ENCODE results near the gene NKX1-1.
"Not testable (repeated sequence)": the region's sequence is repeated elsewhere in the genome, so short reads cannot be mapped to it uniquely, and the experiment has no call there.

Gene NKX1-1

GRCh38 chr4:1403591-1404572, 2.4 kb downstream of the NKX1-1 start:
- no peak for DNase-seq

GRCh38 chr4:1403177-1403583, 3.1 kb downstream of the NKX1-1 start:
- no peak for DNase-seq

DNA sequence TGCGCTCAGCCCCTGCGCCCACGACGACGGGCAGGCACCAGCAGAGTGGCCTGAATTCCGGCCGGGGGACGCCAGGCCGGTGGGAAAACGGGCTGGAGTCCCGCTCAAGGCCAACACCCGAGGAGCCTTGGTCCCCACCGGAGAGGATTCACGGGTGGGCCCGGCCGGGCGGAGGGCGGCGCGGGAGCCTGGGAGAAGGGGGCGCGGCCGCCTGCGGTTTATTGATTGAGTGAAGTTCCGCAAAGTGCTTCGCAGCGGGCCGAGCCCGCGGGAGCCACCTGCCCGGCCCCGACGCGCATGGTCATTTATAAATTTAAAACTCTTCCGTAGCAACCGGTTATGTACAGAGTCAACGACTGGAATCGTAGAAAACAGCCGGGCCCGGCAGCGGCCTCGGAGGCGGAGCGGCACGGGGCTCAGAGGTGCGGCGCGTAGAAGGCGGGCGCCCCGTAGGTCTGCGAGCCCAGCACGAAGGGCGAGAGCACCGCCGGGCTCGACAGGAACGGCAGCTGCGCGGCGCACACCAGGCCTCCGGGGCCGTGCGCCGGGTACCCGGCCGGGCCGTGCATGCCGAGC, 3.6 kb downstream of the NKX1-1 start:
- DNase-seq, result no peak

- no peak for DNase-seq
Measured at GRCh38 chr4:1402021-1402515, 4.2 kb downstream of the NKX1-1 start.

GRCh38 chr4:1401409-1402020, 4.7 kb downstream of the NKX1-1 start:
- DNase-seq, result no peak

GRCh38 chr4:1400831-1401408, 5.3 kb downstream of the NKX1-1 start:
- no peak for DNase-seq

DNA sequence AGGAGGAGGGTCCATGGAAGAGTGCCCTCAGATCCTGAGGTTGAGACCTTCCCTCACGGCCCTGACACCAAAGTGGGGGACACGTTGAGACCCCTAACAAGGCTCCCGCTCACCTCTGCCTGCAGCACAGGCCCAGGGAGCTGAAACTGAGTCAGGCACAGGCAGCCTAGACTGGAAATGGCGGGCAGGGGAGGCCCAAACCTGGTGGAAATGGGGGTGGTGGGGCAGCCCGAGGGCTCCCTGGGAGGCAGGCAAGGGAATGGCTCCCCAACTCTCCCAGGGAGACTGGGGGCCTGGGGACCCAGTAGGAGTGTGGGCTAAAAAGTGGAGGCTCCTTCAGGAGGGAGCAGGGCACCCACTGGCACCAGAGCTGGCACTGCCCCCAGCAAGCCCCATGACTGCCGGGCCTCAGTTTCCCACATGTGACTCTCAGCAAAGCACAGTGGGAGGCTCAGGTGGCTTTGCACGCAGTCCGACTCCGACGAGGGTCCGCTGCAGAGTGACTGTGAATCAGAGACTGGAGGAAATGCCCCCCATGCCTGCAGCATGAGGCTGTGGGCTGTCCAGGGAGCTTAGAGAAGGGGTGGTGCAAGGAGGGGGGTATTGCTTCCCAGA, 5.9 kb downstream of the NKX1-1 start:
- no peak for DNase-seq

DNA sequence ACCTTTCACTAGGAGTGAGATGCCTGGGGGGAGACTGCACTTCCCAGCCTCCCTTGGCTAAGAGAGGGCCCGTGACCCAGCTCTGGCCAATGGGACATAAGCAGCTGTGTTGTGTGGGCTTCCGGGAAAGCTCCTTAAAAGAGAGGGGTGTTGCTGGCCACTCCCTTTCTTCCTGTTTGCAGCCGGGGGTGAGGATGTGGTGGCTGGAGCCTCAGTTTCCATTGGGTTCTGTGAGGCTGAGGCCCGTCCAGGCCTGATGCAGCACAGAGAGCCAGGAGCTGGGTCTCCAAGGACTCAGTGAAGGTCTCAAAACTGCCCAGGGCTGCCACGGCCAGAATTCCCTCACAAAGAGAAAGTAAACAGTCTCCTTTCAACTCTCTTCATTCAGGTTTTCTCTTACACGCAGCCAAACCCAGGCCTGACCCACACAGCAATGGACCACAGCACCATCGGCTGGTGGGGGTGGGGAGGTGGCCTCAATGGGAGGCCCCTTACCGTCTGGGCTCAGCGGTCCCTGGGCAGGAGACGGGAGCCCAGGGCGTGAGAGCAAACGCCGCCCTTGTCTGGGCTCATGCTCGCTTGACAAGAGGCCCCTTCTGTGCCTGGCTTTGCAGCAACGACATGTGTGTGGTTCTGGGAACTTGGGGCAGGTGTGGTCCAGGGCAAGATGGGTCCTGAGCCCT, 6.6 kb downstream of the NKX1-1 start:
- no peak for DNase-seq

- DNase-seq, result no peak
Measured at GRCh38 chr4:1398681-1399507, 7.3 kb downstream of the NKX1-1 start.

DNA sequence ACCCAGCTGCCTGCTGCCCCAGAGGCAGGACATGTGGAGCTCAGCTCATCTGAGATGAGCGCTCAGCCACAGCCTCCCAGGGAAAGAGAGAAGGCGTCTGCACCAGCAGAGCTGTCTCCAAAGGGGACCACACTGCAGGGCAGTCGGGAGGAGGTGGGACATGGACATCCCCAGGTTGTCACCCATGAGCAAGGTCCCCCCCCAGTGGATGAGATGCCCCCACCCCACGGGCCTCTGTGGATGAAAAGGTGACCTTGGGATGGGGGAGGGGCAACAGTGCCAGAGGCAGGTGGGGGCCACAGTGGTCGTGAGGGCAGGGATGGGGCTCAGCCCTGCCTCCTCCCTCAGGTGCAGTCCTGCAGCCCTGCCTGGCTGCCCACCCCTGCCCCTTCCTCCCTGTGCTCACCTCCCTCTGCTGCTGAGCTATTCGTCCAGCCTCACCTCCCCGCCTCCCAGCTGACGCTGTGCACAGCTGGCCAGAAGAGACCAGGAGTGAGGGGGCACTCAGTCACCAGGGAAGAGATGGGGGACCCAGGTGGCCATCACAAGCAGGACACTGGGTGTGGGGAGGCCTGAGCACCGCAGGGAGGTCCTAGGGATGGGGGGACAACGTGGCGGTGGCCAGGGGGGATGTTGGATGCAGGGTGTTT, 9.3 kb downstream of the NKX1-1 start:
- no peak for DNase-seq

- no peak for DNase-seq
Measured at GRCh38 chr4:1395941-1396805, 10.1 kb downstream of the NKX1-1 start.

GRCh38 chr4:1395389-1395820, 10.8 kb downstream of the NKX1-1 start:
- not testable (repeated sequence) for DNase-seq

DNA sequence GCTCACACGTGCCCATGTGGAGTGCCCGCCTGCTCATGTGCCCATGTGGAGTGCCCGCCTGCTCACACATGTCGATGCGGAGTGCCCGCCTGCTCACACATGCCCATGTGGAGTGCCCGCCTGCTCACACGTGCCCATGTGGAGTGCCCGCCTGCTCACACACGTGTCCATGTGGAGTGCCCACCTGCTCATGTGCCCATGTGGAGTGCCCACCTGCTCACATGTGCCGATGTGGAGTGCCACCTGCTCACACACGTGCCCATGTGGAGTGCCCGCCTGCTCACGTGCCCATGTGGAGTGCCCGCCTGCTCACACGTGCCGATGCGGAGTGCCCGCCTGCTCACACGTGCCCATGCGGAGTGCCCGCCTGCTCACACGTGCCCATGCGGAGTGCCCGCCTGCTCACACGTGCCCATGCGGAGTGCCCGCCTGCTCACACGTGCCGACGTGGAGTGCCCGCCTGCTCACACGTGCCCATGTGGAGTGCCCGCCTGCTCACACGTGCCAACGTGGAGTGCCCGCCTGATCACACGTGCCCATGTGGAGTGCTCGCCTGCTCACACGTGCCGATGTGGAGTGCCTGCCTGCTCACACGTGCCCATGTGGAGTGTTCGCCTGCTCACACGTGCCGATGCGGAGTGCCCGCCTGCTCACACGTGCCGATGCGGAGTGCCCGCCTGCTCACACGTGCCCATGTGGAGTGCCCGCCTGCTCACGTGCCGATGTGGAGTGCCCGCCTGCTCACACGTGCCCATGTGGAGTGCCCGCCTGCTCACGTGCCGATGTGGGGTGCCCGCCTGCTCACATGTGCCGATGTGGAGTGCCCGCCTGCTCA, 11.5 kb downstream of the NKX1-1 start:
- not testable (repeated sequence) for DNase-seq

- DNase-seq, result no peak
Measured at GRCh38 chr4:1393866-1394265, 12.4 kb downstream of the NKX1-1 start.

- DNase-seq, result not testable (repeated sequence)
Measured at GRCh38 chr4:1393363-1393762, 12.9 kb downstream of the NKX1-1 start.

DNA sequence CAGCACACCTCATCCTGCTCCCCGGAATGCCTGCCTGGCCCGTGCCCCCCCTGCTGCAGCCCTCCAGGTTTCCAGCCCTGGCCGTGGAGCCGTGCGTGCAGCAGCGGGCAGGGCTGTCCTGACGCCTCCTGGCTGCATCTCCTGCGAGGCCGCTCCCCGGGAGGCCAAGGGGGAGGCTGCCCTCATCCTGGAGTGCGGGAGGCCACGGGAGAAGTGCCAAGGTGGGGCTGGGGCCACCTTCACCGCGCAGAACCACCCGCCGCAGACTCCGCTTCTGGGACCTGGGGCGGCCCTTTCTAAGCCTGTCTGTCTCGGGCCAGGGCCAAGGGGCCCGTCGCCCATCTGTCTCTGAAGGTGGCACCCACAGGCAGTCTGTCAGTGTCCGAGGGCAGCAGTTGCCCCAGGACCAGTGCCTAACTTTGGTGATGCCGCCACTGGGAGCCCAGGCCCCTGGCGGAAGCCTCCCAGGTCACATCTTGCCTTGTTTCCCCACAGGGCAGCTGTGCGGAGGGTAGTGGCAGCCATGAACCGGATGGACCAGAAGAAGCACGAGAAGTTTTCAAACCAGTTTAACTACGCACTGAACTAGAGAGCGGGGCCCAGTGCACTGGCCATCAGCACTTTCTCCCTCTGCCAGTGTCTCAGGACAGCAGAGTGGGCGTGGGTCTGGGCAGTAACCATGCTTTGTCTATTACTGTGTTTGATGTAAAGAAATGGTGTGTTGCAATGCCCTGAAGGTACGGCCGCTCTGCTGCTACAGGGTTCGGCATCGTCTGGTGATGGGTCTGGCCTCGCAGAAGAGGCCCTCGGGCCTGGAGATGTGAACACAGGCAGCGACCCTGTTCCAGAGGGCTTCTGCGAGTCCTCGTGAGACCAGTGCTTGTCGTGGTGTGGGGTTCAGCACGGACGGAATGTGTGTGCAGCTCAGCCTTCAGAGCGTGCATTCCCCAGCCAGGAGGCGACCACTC, 20.6 kb downstream of the NKX1-1 start:
- DNase-seq, result no peak

DNA sequence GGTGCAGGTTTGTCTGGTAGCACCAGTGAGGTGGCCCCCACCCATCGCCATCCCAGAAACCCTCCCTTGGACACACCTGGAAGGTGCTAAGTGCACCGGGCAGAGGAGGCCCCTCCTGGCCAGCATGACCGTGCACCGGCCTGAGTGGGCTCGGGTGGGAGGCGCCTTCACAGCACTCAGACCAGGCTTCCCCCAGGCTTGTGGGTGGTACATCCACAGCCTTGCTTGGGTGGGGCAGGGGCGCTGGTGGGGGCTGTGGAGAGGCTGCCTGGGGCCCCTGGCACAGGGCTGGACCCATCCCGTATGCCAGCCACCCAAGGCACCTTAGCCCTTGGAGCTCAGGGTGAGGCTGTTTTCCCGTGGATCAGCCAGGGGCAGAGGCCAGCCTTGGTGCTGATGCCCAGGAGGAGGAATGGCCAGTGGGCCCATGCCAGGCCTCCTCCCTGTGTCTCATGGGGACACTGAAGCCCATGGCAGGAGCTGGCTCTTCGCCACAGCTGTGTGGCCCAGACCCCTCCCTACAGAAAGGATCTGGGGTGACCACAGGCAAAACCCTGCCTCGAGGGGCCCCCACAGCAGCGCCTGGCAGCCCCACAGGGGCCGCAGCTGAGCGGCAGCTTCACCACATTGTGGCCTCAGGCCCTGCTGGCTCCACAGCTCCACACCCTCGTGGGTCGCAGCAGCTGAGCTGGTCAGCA, 21.4 kb downstream of the NKX1-1 start:
- no peak for DNase-seq

All from midbrain (tissue), 1 donor.